Activated CD8-positive, alpha-beta T cell treated with anti-CD3 and anti-CD28 coated beads, Interleukin-2, amount 10 ng/mL, durations not matched to agents 7 days and 5 days (primary cell): ENCODE measurements around the gene UBXN10. TPM values are rescaled to one million over a fixed set of nuclear protein-coding genes. Genes with fewer than 3 reads are reported as not detected.

Source experiments
- ATAC-seq: fragments of 150-1000 bp; cut with Tn5 transposase; one replicate; pipeline ENCODE4 v1.10.0; 2021; ENCODE audit warnings: moderate library complexity
- CTCF ChIA-PET: fragments of 350-600 bp; sonication (Branson Sonifier 250); formaldehyde crosslinking; loops from one replicate; lab custom pipeline; 2021; ENCODE audit warnings: antibody characterized with exemption; lab: Charles Lee
- POLR2A ChIA-PET: fragments of 350-600 bp; sonication (Branson Sonifier 250); formaldehyde crosslinking; loops from one replicate; lab custom pipeline; 2021; ENCODE audit warnings: antibody characterized with exemption; lab: Charles Lee
- DNase-seq: peaks from one replicate; pipeline ENCODE4 v3.0.0-alpha.2; 2020
- H3K27ac Mint-ChIP-seq: one replicate; pipeline ENCODE4 v1.8.0; 2021; ENCODE audit warnings: mild to moderate bottlenecking, mixed read lengths
- H3K27me3 Mint-ChIP-seq: one replicate; pipeline ENCODE4 v1.8.0; 2021; ENCODE audit warnings: low read depth, mixed read lengths
- H3K36me3 Mint-ChIP-seq: one replicate; pipeline ENCODE4 v1.8.0; 2021; ENCODE audit warnings: low read depth, mixed read lengths
- H3K4me1 Mint-ChIP-seq: one replicate; pipeline ENCODE4 v1.8.0; 2021; ENCODE audit warnings: low read depth, mixed read lengths
- H3K4me3 Mint-ChIP-seq: one replicate; pipeline ENCODE4 v1.8.0; 2021; ENCODE audit warnings: mild to moderate bottlenecking, mixed read lengths
- H3K9me3 Mint-ChIP-seq: one replicate; pipeline ENCODE4 v1.8.0; 2022; ENCODE audit warnings: mixed read lengths; ENCODE audit not compliant: insufficient read depth
- total RNA-seq, 2 experiments: library from RNA; stranded (reverse); gene quantifications; one replicate each; pipeline ENCODE4 v1.2.3, GENCODE V29; 2021

UBXN10 gene
- total RNA-seq, 2 experiments from 2014 or later, result 0.21 to 0.29 TPM

GRCh38 chr1:20195462-20195780, 9.5 kb downstream of the UBXN10 start:
- Mint-ChIP-seq H3K27me3 (peaks cover 43% of the 10 kb centered on the region), H3K4me3 (no peak overlapping the region), H3K4me1 (no peaks in the 10 kb centered on the region), H3K27ac (no peak overlapping the region), H3K36me3 (no peaks in the 10 kb centered on the region), H3K9me3 (no peaks in the 10 kb centered on the region)
- POLR2A ChIA-PET, result interaction anchor here (0.8 kb wide), 1 partner anchor 16 kb away, joined by 3 read pairs; no protein-coding TSS in a partner anchor
- ATAC-seq, result no peak
- DNase-seq, result no peak
- CTCF ChIA-PET, result interaction anchor here (0.7 to 5.6 kb wide), 23 partner anchors 8 to 285 kb away, joined by 3 to 61 read pairs (median 3); partner anchors contain the start of genes PLA2G2C and UBXN10

GRCh38 chr1:20197329-20197791, 11.5 kb downstream of the UBXN10 start:
- no peak overlapping the region for H3K4me3 Mint-ChIP-seq
- H3K9me3 Mint-ChIP-seq, result no peaks in the 10 kb centered on the region
- ChIA-PET CTCF (no interaction called here), POLR2A (no interaction called here)
- H3K36me3 Mint-ChIP-seq, result no peaks in the 10 kb centered on the region
- ATAC-seq, result no peak
- H3K27me3 Mint-ChIP-seq, result peaks cover 47% of the 10 kb centered on the region
- DNase-seq, result no peak
- H3K27ac Mint-ChIP-seq, result no peak overlapping the region
- no peaks in the 10 kb centered on the region for H3K4me1 Mint-ChIP-seq

- Mint-ChIP-seq H3K4me1 (no peaks in the 10 kb centered on the region), H3K27me3 (peaks cover 38% of the 10 kb centered on the region), H3K36me3 (no peaks in the 10 kb centered on the region), H3K4me3 (no peak overlapping the region), H3K27ac (no peak overlapping the region), H3K9me3 (no peaks in the 10 kb centered on the region)
- DNase-seq (no peak), ATAC-seq (no peak)
- POLR2A ChIA-PET, result no interaction called here
- CTCF ChIA-PET, result no interaction called here
These were observed 12.4 kb downstream of the UBXN10 start for GRCh38 chr1:20198296-20198695.

- Mint-ChIP-seq H3K36me3 (no peaks in the 10 kb centered on the region), H3K27ac (no peak overlapping the region), H3K27me3 (peaks cover 43% of the 10 kb centered on the region), H3K9me3 (no peaks in the 10 kb centered on the region), H3K4me3 (no peak overlapping the region), H3K4me1 (no peaks in the 10 kb centered on the region)
- ChIA-PET CTCF (no interaction called here), POLR2A (no interaction called here)
- ATAC-seq (no peak), DNase-seq (no peak)
These were observed 13.0 kb downstream of the UBXN10 start for GRCh38 chr1:20198918-20199317.

- ATAC-seq, result no peak
- CTCF ChIA-PET, result interaction anchor here (1.2 kb wide), 1 partner anchor 14 kb away, joined by 3 read pairs; no protein-coding TSS in a partner anchor
These were observed 13.5 kb downstream of the UBXN10 start for GRCh38 chr1:20199403-20199802.

GRCh38 chr1:20199840-20200239, 13.9 kb downstream of the UBXN10 start:
- H3K36me3 Mint-ChIP-seq, result no peaks in the 10 kb centered on the region
- H3K4me1 Mint-ChIP-seq, result no peaks in the 10 kb centered on the region
- H3K27me3 Mint-ChIP-seq, result peaks cover 39% of the 10 kb centered on the region
- no peak overlapping the region for H3K27ac Mint-ChIP-seq
- no peak overlapping the region for H3K4me3 Mint-ChIP-seq
- ATAC-seq, result no peak
- ChIA-PET CTCF (interaction anchor here (1.2 kb wide), 1 partner anchor 13 kb away, joined by 3 read pairs; no protein-coding TSS in a partner anchor), POLR2A (no interaction called here)
- H3K9me3 Mint-ChIP-seq, result no peaks in the 10 kb centered on the region
- DNase-seq, result no peak

More at GRCh38 chr1:20199403-20199802, 13.5 kb downstream of the UBXN10 start:
- DNase-seq, result no peak
- Mint-ChIP-seq H3K9me3 (no peaks in the 10 kb centered on the region), H3K27ac (no peak overlapping the region), H3K4me3 (no peak overlapping the region), H3K4me1 (no peaks in the 10 kb centered on the region), H3K27me3 (peaks cover 39% of the 10 kb centered on the region), H3K36me3 (no peaks in the 10 kb centered on the region)
- POLR2A ChIA-PET, result no interaction called here

GRCh38 chr1:20200966-20201365, 15.1 kb downstream of the UBXN10 start:
- H3K4me3 Mint-ChIP-seq, result no peak overlapping the region
- CTCF ChIA-PET, result interaction anchor here (0.8 to 1.2 kb wide), 3 partner anchors 12 to 21 kb away, joined by 3 to 9 read pairs (median 3); no protein-coding TSS in a partner anchor
- H3K36me3 Mint-ChIP-seq, result no peaks in the 10 kb centered on the region
- POLR2A ChIA-PET, result no interaction called here
- H3K27ac Mint-ChIP-seq, result no peak overlapping the region
- no peak for DNase-seq
- ATAC-seq, result no peak
- H3K27me3 Mint-ChIP-seq, result peaks cover 33% of the 10 kb centered on the region
- no peaks in the 10 kb centered on the region for H3K4me1 Mint-ChIP-seq
- H3K9me3 Mint-ChIP-seq, result no peaks in the 10 kb centered on the region

GRCh38 chr1:20202166-20202565, 16.3 kb downstream of the UBXN10 start:
- H3K4me1 Mint-ChIP-seq, result no peaks in the 10 kb centered on the region
- CTCF ChIA-PET, result interaction anchor here (1.2 kb wide), 1 partner anchor 11 kb away, joined by 9 read pairs; no protein-coding TSS in a partner anchor
- POLR2A ChIA-PET, result interaction anchor here (0.5 kb wide), 1 partner anchor 346 kb away, joined by 3 read pairs; no protein-coding TSS in a partner anchor
- H3K27me3 Mint-ChIP-seq, result peaks cover 33% of the 10 kb centered on the region
- H3K9me3 Mint-ChIP-seq, result no peaks in the 10 kb centered on the region
- no peak for ATAC-seq
- DNase-seq, result no peak
- H3K36me3 Mint-ChIP-seq, result no peaks in the 10 kb centered on the region
- H3K4me3 Mint-ChIP-seq, result no peak overlapping the region
- H3K27ac Mint-ChIP-seq, result no peak overlapping the region

GRCh38 chr1:20207546-20207945, 21.6 kb downstream of the UBXN10 start:
- POLR2A ChIA-PET, result interaction anchor here (0.7 kb wide), 1 partner anchor 277 kb away, joined by 3 read pairs; no protein-coding TSS in a partner anchor

GRCh38 chr1:20209471-20209870, 23.6 kb downstream of the UBXN10 start:
- no peak for DNase-seq
- H3K27me3 Mint-ChIP-seq, result peaks cover 18% of the 10 kb centered on the region
- peaks cover 6% of the 10 kb centered on the region for H3K4me1 Mint-ChIP-seq
- CTCF ChIA-PET, result interaction anchor here (1.3 kb wide), 1 partner anchor 284 kb away, joined by 6 read pairs; no protein-coding TSS in a partner anchor
- H3K4me3 Mint-ChIP-seq, result no peak overlapping the region
- no peak overlapping the region for H3K27ac Mint-ChIP-seq
- no peaks in the 10 kb centered on the region for H3K36me3 Mint-ChIP-seq
- POLR2A ChIA-PET, result no interaction called here
- no peaks in the 10 kb centered on the region for H3K9me3 Mint-ChIP-seq
- no peak for ATAC-seq

More at GRCh38 chr1:20207546-20207945, 21.6 kb downstream of the UBXN10 start:
- no peak for ATAC-seq
- no peaks in the 10 kb centered on the region for H3K36me3 Mint-ChIP-seq
- peaks cover 2% of the 10 kb centered on the region for H3K4me1 Mint-ChIP-seq
- CTCF ChIA-PET, result interaction anchor here (1.1 to 2.9 kb wide), 3 partner anchors 12 to 56 kb away, joined by 4 to 10 read pairs (median 4); no protein-coding TSS in a partner anchor
- H3K27me3 Mint-ChIP-seq, result peaks cover 21% of the 10 kb centered on the region
- DNase-seq, result no peak
- H3K27ac Mint-ChIP-seq, result no peak overlapping the region
- no peaks in the 10 kb centered on the region for H3K9me3 Mint-ChIP-seq
- H3K4me3 Mint-ChIP-seq, result no peak overlapping the region

- H3K36me3 Mint-ChIP-seq, result no peaks in the 10 kb centered on the region
- no peak overlapping the region for H3K4me3 Mint-ChIP-seq
- peaks cover 6% of the 10 kb centered on the region for H3K4me1 Mint-ChIP-seq
- H3K27me3 Mint-ChIP-seq, result peaks cover 27% of the 10 kb centered on the region
- no peaks in the 10 kb centered on the region for H3K9me3 Mint-ChIP-seq
- H3K27ac Mint-ChIP-seq, result no peak overlapping the region
- POLR2A ChIA-PET, result no interaction called here
- CTCF ChIA-PET, result interaction anchor here (1.3 kb wide), 1 partner anchor 283 kb away, joined by 6 read pairs; no protein-coding TSS in a partner anchor
- DNase-seq, result no peak
- ATAC-seq, result no peak
These were observed 25.0 kb downstream of the UBXN10 start for GRCh38 chr1:20210736-20211460.

- DNase-seq, result no peak
- ATAC-seq, result no peak
- Mint-ChIP-seq H3K9me3 (no peaks in the 10 kb centered on the region), H3K4me3 (no peak overlapping the region), H3K27ac (no peak overlapping the region), H3K27me3 (peaks cover 27% of the 10 kb centered on the region), H3K36me3 (no peaks in the 10 kb centered on the region), H3K4me1 (peaks cover 6% of the 10 kb centered on the region)
- ChIA-PET CTCF (no interaction called here), POLR2A (no interaction called here)
These were observed 25.6 kb downstream of the UBXN10 start for GRCh38 chr1:20211511-20211931.
